GM21529 (cell line): ENCODE data around the gene GMDS.

ENCODE experiments used
- ATAC-seq: cut with Tn5 transposase; IDR thresholded peaks from one replicate; pipeline ENCODE4 v1.9.1; 2021; ENCODE audit not compliant: unreplicated experiment

Gene GMDS

DNA sequence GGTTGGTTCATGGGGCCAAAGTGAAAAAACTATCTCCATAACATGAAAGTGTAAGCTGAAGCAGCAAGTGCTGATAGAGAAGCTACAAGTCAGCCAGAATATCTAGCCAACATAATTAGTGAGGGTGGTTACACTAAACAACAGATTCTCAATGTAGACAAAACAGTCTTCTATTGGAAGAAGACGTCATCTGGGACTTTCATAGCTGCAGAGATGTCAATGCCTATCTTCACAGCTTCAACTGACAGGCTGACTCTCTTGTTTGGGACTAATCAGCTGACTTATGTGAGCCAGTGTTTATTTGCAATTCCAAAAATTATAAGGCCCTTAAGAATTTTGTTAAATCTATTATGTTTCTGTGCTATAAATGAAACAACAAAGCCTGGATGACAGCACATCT lies 63.2 kb downstream of the GMDS start:
- no peak for ATAC-seq

DNA sequence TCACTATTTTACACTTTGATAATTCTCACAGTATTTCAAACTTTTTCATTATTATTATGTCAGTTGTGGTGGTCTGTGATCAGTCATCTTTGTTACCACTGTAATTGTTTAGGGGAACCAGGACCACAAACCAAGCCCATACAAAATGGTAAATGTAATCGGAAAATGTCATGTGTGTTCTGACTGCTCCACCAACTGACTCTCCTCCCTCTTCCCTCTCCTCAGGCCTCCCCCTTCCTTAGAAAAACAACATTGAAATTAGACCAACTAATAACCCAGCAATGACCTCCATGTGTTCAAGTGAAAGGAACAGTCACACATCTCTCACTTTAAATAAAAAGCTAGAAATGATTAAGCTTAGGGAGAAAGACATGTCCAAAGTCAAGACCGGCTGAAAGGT lies 63.8 kb downstream of the GMDS start:
- ATAC-seq: no peak

DNA sequence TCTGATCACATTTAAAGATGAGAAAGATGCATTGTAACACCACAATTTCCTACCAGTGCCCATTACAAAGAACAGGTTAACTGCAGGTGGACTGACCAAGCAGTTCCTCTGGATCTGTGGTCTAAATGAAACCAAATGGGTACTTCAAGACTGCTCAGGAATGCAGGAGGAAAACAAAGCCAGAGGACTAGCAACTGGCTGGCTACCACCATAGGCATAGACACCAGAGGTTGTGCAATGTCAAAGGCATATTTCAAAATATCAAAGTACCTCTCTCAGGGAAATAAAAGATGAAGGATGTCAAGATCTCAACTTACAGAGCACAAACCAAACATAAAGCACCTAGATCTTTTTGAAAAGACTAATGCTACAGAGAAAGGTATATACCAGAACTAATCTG lies 65.5 kb downstream of the GMDS start:
- no peak for ATAC-seq

DNA sequence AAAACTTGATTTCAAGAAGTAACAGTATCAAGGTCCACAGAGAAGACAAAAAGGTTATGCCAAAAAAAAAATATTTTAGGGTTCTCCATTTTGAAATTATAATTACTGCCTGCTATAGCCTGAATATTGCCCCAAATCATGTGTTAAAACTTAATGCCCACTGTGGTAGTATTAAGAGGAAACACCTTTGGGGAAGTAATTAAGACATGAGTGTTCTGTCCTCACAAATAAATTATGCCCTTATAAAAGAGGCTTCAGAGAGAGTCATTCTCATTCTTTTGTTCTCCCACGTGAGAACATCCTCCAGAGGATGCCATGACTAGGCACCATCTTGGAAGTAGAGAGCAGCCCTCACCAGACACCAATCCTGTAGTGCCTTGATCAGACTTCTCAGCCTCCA lies 66.2 kb downstream of the GMDS start:
- ATAC-seq: no peak

DNA sequence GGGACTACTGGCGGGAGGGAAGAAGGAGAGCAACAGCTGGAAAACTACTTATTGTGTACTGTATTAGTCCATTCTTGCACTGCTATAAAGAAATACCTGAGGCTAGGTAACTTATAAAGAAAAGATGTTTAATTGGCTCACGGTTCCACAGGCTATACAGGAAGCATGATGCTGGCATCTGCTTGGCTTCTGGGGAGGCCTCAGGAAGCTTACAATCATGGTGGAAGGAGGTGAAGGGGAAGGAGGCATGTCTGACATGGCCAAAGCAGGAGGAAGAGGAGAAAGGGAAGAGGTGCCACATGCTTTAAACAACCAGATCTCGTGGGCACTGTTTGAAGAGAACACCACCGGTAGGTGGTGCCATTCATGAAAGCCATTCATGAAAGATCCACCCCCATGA lies 67.3 kb downstream of the GMDS start:
- no peak for ATAC-seq

DNA sequence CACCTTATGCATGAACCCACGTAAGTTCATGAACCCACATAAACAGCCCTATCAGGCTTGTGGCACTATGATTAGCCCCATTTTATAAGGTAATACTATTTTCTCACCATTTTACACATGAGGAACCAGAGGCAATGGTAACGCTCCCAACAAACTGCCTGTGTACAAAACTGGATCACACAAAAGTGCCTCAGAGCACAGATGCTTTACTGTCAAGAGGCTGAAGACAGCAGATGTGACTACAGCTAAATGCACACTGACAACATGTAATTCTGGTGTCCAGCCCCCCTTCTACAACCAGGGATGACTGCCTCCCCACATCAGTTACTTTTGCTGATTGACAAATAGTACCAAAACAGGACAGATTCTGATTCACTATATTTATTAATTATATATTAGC lies 69.6 kb downstream of the GMDS start:
- ATAC-seq: no peak

DNA sequence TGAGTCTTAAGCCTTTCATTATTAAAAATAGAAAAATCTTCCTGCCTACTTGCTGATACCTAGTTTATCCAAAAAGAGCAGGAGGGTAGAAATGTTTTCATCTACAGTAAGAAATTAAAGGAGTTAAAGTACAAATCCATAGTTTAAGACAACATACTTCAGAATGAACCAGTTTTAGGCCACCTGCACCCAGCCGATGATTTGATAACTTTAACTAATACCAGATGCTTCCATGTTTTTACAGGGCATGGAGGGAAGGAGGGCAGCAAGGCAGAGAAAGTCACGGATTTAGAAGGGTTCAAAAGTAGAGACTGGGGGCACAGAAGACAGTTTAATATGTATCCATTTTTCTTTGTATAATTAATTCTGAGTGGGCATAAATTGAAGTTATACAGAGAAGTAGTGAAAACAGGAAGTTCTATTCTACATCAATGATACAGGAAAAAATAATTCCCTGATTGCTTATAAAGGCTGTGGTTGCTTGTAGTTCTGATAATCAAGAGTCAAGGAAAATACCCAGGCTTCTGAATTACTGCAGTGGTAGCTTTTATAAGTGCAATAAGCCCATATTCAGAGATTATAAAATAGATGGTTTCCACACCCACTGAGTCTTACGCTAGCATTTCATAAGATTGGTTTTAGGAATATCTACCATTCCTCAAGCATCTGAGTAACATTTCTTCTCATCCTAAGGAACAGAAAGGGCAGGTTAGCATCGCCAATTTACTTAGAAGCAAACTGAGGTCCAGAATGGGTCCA lies 72.0 kb downstream of the GMDS start:
- no peak for ATAC-seq

DNA sequence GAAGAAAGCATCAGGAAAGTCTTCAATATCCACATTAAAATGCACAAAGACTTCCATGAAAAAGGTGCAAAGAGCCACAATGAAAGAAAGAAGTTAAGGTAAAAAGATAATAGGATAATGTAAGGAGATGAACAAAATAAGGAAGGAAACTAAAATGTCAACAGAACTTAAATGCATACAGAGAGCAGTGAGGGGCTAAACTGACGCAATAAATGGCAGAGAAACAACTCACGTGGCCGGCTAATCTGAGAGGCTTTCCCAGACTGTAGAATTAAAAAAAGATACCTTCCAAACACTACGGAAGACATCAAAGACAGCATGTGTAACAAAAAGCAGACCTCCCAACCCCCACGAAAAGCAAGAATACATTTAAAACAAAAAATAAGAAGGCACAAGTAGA lies 73.7 kb downstream of the GMDS start:
- ATAC-seq: no peak

DNA sequence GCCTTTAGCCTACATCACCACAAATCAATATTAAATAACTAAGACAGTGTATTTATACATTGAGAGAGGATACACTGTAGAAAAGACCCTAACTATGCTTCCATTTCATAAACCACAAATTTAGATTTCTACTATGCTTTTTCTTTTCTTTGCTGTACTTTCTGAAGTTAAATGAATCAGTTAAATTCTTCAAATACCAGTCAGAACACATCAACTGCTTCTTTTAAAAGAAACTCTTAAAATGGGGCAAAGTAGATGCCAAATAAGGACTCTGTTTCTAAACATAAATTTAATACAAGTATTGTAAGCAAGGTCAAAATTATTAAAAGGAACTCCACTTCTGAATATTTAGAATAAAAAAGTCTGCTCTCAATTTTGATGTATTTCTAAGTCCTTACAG lies 76.9 kb downstream of the GMDS start:
- ATAC-seq: no peak

DNA sequence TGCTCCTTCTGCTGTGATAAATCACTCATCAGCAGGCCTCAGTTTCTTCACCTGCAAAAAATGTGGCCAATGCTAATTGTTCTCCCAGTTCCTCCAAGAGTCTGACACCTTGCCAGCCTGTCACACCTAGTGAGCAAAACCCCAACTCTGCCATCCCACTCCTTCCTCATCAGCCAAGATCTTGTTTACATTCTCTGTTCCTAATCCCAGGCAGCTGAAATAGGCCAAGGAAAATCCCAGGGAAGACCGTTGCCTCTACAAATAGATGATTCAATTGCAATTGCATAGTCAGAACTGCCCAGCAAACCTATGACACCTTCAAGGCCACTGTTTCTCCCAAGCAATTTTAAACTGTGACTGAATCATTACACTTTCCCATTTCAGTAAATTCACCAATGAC lies 78.7 kb downstream of the GMDS start:
- no peak for ATAC-seq

DNA sequence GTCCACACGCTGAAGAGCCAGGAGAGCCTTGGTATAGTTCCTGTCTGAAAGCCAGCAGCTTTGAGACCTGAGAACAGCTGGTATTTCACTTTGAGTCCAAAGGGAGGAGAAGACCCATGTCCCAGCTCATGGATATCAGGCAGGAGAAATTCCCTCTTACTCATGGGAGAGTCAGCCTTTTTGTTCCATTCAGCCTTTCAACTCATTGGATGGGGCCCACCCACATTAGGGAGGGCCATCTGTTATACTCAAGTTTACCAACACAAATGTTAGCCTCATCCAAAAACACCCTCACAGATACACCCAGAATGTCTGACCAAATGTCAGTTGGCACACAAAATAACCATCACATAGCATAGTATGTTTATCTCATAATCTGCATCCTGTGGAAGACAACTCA lies 80.1 kb downstream of the GMDS start:
- ATAC-seq: no peak

DNA sequence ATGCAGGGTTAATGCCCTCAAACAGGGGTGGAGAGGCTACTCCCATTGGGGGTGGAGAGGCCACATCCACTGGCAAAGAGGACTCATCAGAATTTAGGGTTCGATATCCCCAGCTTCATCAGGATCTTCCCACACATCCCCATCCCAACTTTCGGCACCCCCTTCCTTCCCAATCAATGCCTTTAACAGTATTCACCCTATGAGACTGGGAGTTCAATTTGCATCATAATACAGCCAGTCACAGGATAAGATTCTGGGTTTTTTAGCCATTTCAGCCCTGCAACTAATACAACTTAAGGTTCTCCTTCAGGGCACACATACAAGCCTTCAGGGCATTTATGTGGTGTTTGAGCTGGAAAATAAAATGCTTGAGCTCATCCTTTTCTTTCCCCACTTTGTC lies 80.9 kb downstream of the GMDS start:
- ATAC-seq: no peak

DNA sequence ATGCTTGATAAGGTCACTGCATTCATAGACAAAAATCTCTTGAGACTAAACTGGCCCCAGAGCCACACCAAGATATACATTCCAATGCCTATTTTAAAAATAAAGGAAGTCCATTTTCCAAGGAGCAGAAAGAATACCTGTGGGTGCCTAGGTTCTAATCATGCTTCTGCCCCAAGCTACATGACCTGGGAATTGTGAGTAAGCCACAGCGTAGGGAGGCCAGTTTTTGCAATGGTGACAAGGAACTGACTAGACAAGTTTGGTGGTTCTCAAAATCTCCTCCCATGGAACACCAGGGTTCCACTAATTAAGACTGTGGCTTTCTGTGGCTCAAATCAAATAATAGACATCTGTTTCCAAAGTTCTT lies 83.3 kb downstream of the GMDS start:
- ATAC-seq: no peak

DNA sequence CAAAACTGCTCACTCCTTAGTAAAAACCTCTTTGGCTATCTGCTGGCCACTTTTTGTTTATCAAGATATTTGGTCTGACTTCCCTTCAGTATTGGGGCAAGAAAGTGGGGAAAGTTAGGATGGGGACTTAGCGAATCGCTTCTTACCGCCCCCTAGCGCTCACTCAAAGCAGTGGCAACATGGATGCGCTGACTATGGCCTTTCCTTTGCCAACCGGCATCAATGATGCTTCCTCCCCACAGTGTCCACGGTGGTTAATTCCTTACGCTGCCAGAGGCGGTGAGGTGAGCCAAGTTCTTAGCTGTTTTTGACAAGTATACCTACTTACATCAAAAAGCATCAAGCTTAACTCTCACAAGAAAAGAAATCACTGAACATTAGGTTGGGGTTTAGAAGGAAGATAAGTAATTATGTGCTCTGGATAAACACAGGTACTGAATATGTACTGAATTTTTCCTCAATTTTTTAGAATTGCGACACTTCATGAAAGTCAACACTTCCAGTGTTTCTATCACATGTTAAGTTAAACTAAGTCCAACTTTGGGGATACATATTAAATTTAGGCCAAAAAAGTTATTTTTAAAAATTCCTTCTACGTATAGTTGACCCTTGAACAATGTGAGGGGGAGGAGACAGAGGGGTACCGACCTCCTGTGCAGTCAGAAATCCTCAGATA lies 86.7 kb downstream of the GMDS start:
- no peak for ATAC-seq

DNA sequence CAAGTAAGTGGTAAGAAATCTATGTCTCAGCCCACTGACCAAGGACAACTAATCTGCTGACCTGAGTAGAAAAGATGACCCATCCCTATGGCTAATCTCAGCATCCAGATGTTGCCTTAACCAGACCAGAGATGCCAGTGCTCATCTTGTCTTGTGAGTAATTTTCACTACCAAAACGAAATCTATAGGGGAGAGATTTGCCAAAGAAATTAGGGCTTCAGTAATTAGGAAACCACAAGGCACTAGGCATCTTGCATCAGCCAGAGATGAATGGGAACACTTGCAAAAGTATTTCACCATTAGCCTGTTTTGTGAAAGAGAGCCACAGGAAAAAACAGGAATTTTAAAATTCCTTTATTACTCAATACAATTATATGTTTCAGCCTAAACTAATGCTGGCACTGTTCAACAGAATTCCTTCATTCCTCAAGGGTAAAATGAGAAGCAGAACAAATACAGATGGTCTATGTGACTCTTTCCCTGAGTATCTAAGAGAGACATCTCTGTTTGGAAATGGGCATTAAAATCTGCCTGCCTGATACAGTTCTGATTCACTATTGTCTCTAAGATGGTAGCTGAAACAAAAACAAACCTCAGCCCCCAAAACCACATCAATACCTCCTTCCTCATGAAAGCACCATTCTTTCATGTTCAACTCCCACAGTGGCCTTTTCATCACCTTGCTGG lies 87.8 kb downstream of the GMDS start:
- ATAC-seq: peak; percentile 68

DNA sequence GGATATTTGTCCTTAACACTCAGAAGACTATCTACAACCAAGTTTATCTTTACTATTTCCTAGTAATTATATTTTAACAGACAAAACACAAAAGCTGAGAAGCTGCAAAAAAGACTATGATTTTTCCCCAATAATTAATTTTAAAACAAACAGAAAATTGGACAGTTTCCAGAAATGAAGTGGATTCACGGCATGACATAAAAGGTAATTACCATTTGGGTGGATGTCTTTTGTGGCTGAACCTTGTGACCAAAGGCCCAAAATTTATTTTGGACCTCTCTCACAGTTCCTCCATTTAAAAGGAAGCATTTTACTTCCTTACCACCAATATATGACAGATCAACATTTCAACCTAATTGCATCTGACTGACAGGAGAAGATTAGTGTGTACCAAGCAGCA lies 90.2 kb downstream of the GMDS start:
- ATAC-seq: no peak

DNA sequence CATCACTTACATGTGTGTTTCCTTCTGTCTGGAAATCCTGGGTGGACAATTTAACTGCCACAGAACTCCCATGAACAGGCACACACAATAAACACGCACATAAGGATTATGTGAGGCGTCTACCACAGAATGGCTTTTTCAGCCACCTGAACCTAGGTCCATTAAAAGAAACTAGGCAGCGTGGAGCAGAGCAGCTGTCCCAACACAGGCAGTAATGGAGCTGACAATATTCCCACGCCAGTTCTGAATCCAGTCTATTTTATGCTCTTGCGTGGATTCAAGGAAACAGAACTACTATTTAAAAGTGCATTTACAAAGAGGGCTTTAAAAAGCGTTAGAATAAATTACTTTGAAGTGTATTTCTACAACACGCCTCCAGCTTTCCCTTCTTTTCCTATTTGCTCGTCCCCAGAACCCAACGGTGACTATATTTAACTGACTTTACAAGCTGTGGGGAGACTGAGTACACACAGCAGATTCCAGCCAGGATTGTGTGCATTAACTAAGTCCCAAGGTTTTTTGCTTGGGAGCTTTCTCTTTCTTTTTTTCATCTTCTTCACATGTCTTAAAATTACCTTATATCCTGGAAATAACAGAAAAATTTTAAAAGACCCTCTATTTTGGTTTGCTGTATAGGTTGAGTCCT lies 95.9 kb downstream of the GMDS start:
- no peak for ATAC-seq

DNA sequence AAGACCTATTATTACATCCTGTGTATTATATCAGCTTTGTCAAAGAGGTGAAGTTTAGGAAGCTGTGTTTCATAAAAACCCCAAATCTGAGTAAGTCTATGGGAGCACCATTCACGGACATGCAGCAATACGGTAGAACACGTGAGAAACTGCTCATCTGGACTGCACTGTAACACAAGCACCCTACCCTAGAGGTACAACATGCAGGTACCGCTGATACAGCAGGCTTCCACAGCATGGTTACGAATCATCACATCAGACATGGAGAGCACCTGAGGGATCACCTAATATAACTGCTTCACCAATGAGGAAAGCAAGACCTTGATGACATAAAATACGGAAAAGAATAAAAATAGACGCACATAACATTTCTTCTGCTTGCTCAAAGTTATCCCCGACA lies 96.7 kb downstream of the GMDS start:
- ATAC-seq: no peak

DNA sequence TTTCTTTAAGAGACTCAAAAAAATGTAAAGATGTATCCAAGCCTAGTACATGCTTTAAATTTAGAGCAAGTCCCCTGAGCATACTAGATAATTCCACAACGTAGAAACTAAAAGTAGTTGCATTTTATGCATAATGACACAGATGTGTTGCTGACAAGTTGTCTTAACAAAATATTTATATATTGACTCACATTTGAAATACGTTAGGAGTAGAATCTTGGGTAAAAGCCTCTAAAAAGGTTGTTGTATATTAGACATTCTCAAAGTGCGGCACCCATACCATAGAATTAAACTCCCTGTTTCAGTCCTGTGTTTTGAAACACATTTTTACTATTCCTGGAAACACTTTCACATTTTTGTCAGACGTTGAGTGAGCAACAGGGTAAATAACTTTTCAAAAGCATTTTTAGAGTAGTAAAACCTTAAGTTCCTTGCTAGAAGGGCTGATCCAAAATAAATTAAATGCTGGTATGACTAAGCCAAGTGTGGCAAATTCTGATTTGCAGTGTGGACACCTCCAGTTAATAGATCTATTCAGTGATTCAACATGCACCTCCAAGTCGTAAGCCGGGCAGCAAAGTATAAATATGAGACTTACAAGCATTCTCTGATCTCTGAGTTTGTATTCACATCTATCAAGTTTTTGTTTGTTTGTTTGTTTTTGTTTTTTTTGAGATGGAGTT lies 97.5 kb downstream of the GMDS start:
- ATAC-seq: no peak

DNA sequence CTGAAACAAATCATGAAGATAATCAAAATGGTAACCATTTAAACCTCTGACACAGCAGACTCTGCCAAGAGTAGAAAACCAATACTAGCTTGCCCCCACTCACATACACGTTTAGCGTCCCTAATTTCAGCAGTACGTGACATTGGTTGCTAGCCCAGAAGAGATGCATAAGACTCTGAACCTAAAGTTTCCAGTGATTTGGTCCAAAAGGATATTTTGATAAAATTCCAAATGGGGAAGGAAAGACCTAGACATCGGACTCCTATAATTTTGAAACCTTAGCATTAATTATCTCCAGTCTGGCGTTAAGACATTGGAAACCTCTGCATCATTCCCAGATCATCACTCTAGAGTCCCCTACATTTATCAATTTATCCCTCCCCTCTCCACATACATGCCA lies 98.1 kb downstream of the GMDS start:
- ATAC-seq: no peak

DNA sequence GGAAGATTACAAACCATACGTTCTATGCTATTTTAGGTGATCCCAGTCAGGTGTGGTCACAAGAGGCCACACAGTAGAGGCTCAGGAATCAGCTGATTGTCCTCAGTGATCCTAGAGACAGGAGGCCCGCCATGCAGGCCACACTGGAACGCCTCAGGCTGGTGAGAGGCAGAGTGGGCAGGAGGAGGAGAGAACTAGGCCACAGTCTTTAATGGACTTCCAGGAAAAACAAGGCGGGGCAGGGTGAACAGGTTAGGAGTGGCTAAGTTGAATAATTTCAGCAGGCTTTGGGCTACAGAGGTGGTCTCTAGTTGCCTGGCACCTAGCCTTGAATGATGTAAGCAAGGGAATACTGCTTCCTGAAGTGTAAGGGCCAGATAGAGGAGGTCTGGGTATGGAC lies 101.2 kb downstream of the GMDS start:
- ATAC-seq: no peak
